Measurements from ENCODE around the gene KBTBD12. TPM values are rescaled to one million over a fixed set of nuclear protein-coding genes. Genes with fewer than 3 reads are reported as not detected.

The KBTBD12 gene
- total RNA-seq, 1 donor from 2014 or later: not detected

DNA sequence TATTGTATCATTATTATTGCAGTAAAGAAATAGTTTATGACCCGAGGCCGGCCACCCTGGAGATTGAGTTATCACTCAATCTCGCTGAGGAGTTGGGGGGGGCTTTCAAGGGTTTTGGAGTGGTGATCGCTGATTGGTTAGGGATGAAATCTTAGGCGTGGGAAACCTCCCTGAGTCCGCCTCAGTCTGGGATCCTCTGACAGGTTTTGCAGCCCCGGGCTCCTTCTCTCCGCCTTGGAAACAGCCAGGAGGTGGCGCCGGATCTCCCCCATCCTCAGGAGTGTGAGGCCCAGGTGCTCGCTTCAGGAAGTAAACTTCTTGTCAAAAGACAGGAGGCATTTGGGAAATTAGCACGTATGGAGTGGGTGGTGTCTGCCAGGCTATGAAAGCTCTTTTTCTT, 96.1 kb downstream of the KBTBD12 start:
- Mint-ChIP-seq H3K36me3 (ENCODE audit: low read depth) (no peaks in the 10 kb centered on the region), H3K4me1 (ENCODE audit: low read depth) (peaks cover 19% of the 10 kb centered on the region), H3K27me3 (ENCODE audit: low read depth) (peaks cover 3% of the 10 kb centered on the region), H3K4me3 (ENCODE audit: unreplicated experiment) (no peak overlapping the region), H3K9me3 (ENCODE audit: low read depth) (no peaks in the 10 kb centered on the region), H3K27ac (ENCODE audit: unreplicated experiment) (peak overlapping the region; percentile 59)
- TF ChIP-seq, protein P1, sequence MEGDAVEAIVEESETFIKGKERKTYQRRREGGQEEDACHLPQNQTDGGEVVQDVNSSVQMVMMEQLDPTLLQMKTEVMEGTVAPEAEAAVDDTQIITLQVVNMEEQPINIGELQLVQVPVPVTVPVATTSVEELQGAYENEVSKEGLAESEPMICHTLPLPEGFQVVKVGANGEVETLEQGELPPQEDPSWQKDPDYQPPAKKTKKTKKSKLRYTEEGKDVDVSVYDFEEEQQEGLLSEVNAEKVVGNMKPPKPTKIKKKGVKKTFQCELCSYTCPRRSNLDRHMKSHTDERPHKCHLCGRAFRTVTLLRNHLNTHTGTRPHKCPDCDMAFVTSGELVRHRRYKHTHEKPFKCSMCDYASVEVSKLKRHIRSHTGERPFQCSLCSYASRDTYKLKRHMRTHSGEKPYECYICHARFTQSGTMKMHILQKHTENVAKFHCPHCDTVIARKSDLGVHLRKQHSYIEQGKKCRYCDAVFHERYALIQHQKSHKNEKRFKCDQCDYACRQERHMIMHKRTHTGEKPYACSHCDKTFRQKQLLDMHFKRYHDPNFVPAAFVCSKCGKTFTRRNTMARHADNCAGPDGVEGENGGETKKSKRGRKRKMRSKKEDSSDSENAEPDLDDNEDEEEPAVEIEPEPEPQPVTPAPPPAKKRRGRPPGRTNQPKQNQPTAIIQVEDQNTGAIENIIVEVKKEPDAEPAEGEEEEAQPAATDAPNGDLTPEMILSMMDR (IDR thresholded peaks at IDR 0.05): peak; percentile 75
- DNase-seq (ENCODE audit: low spot score): no peak

DNA sequence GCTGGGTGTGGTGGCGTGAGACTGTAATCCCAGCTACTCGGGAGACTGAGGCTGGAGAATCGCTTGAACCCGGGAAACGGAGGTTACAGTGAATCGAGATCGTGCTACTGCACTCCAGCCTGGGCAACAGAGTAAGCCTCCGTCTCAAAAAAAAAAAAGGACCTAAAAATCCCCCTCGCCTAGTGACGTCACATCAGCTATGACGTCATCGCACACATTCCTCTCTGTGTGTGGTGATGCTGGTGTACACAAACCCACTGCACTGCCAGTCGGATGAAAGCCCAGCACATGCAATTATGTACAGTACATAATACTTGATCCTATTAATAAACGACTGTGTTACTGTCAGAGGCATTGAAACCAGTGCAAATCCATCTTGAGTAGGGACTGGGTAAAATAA, 97.0 kb downstream of the KBTBD12 start:
- H3K4me3 Mint-ChIP-seq (ENCODE audit: unreplicated experiment): no peak overlapping the region
- H3K27ac Mint-ChIP-seq (ENCODE audit: unreplicated experiment): no peak overlapping the region
- H3K27me3 Mint-ChIP-seq (ENCODE audit: low read depth): peaks cover 1% of the 10 kb centered on the region
- peaks cover 2% of the 10 kb centered on the region for H3K36me3 Mint-ChIP-seq (ENCODE audit: low read depth)
- H3K4me1 Mint-ChIP-seq (ENCODE audit: low read depth): peaks cover 16% of the 10 kb centered on the region
- DNase-seq (ENCODE audit: low spot score): no peak
- peaks cover 4% of the 10 kb centered on the region for H3K9me3 Mint-ChIP-seq (ENCODE audit: low read depth)
- TF ChIP-seq, protein P1 (IDR thresholded peaks at IDR 0.05): no peak

DNA sequence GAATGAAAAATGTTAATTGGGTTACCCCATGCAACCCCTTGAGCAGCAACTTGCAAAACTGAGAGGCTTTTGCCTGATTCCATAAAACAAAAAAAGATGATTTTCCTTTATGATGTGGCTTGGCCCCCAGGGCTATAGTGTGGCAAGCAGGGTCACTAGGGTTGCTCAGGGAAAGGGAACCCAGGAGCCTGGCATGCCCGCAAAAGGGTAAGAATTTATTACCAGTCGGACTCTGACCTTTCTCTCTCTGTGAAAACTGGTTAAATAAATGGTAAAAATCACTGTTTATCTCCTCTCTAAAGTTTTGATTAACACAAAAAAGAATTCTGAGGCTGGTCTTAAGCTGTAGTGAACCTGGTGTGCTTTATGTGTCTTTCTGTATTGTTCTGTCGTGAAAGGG, 99.5 kb downstream of the KBTBD12 start:
- Mint-ChIP-seq H3K27me3 (ENCODE audit: low read depth) (no peaks in the 10 kb centered on the region), H3K4me3 (ENCODE audit: unreplicated experiment) (no peak overlapping the region), H3K27ac (ENCODE audit: unreplicated experiment) (no peak overlapping the region), H3K4me1 (ENCODE audit: low read depth) (peaks cover 14% of the 10 kb centered on the region), H3K9me3 (ENCODE audit: low read depth) (peaks cover 4% of the 10 kb centered on the region), H3K36me3 (ENCODE audit: low read depth) (peaks cover 2% of the 10 kb centered on the region)
- TF ChIP-seq, protein P1 (IDR thresholded peaks at IDR 0.05): no peak
- no peak for DNase-seq (ENCODE audit: low spot score)

DNA sequence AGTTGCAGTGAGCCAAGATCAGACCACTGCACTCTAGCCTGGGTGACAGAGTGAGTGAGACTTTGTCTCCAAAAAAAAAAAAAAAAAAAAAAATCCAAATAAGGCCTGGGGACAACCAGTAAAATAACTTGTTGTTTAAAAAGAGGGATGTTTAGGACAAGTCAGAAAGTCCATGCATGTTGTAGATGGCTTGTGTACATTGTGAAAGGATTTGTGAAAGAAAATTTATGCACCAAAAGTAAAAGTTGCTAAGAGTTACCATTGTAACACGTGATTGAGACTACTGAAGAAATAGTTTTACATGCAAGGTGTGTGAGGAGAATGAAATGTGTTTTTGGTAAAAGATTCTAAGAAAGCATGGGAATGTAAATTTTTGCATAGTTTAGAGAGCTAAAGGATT, 101.5 kb downstream of the KBTBD12 start:
- peaks cover 1% of the 10 kb centered on the region for H3K4me1 Mint-ChIP-seq (ENCODE audit: low read depth)
- H3K36me3 Mint-ChIP-seq (ENCODE audit: low read depth): peaks cover 2% of the 10 kb centered on the region
- TF ChIP-seq, protein P1 (IDR thresholded peaks at IDR 0.05): no peak
- H3K27me3 Mint-ChIP-seq (ENCODE audit: low read depth): no peaks in the 10 kb centered on the region
- DNase-seq (ENCODE audit: low spot score): no peak
- H3K27ac Mint-ChIP-seq (ENCODE audit: unreplicated experiment): no peak overlapping the region
- no peak overlapping the region for H3K4me3 Mint-ChIP-seq (ENCODE audit: unreplicated experiment)
- peaks cover 4% of the 10 kb centered on the region for H3K9me3 Mint-ChIP-seq (ENCODE audit: low read depth)

DNA sequence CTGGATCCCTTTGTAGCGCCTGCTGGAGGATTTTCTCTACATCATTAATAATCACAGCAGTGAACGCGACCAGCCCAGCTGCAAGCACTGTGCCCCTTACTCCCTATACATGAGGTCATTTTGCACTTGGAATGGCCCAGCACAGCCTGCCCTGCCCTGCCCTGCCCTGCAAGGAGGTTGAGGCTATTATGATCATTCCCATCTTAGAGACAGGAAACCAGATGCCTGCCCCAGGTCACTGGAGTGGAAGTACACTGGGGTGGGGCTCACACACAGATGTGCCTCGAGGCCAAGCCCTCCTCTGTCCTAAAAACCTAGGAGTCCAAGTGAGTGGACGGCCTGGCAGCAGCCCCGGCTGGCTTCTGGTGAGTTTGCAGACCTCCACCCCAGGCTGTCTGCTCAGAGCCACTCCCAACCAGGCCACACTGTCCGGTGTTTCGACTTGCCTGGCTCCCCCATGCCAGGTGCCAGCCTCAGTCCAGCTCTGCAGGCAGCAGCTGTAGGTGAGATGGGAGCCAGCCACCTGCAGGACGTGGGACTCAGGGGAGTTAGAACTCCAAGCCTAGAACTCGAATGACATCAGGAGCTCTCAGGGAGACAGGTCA, 106.8 kb downstream of the KBTBD12 start:
- Mint-ChIP-seq H3K27me3 (ENCODE audit: low read depth) (peaks cover 10% of the 10 kb centered on the region), H3K4me1 (ENCODE audit: low read depth) (no peaks in the 10 kb centered on the region), H3K9me3 (ENCODE audit: low read depth) (no peaks in the 10 kb centered on the region), H3K36me3 (ENCODE audit: low read depth) (no peaks in the 10 kb centered on the region), H3K27ac (ENCODE audit: unreplicated experiment) (no peak overlapping the region), H3K4me3 (ENCODE audit: unreplicated experiment) (no peak overlapping the region)
- TF ChIP-seq, protein P1 (IDR thresholded peaks at IDR 0.05): no peak
- no peak for DNase-seq (ENCODE audit: low spot score)

Measured in chondrocyte (in vitro differentiated cells).